Effector memory CD4-positive, alpha-beta T cell (primary cell): ENCODE results near the gene GNRHR.
"Not testable (repeated sequence)": the region's sequence is repeated elsewhere in the genome, so short reads cannot be mapped to it uniquely, and the experiment has no call there.

ENCODE experiments used
- DNase-seq, 3 donors: peaks; one replicate each; pipeline ENCODE4 v3.0.0-alpha.2; 2020
- H3K27ac ChIP-seq: 2 replicates; pipeline ENCODE4 v1.7.0; 2013; ENCODE audit warnings: mild to moderate bottlenecking, low read length, moderate library complexity; ENCODE audit not compliant: insufficient read depth, poor library complexity, severe bottlenecking
- H3K27me3 ChIP-seq: replicated peaks from 2 replicates; pipeline ENCODE4 v1.7.0; 2013; ENCODE audit warnings: mild to moderate bottlenecking, low read length; ENCODE audit not compliant: insufficient read depth, control insufficient read depth, poor library complexity, severe bottlenecking
- H3K36me3 ChIP-seq: 2 replicates; pipeline ENCODE4 v1.7.0; 2013; ENCODE audit warnings: mild to moderate bottlenecking, low read length, moderate library complexity; ENCODE audit not compliant: control insufficient read depth, insufficient read depth
- H3K4me1 ChIP-seq: 2 replicates; pipeline ENCODE4 v1.7.0; 2013; ENCODE audit warnings: low read length, mild to moderate bottlenecking; ENCODE audit not compliant: control insufficient read depth, insufficient read depth, poor library complexity, severe bottlenecking
- H3K4me3 ChIP-seq: 2 replicates; pipeline ENCODE4 v1.7.0; 2013; ENCODE audit warnings: low read length, low read depth, mild to moderate bottlenecking; ENCODE audit not compliant: insufficient read depth, poor library complexity, severe bottlenecking
- H3K9me3 ChIP-seq: 2 replicates; pipeline ENCODE4 v1.7.0; 2013; ENCODE audit warnings: mild to moderate bottlenecking, low read length, moderate library complexity; ENCODE audit not compliant: control insufficient read depth

The GNRHR gene

GRCh38 chr4:67718848-67719247 lies 35.3 kb downstream of the GNRHR start:
- H3K27ac ChIP-seq, result no peak overlapping the region
- H3K36me3 ChIP-seq, result peaks cover 6% of the 10 kb centered on the region
- H3K9me3 ChIP-seq, result no peaks in the 10 kb centered on the region
- H3K27me3 ChIP-seq, result no peaks in the 10 kb centered on the region
- H3K4me3 ChIP-seq, result no peak overlapping the region
- DNase-seq, result no peak
- H3K4me1 ChIP-seq, result no peaks in the 10 kb centered on the region

- Histone ChIP-seq H3K4me3 (no peak overlapping the region), H3K36me3 (peaks cover 9% of the 10 kb centered on the region), H3K27ac (no peak overlapping the region), H3K9me3 (no peaks in the 10 kb centered on the region), H3K27me3 (no peaks in the 10 kb centered on the region), H3K4me1 (no peaks in the 10 kb centered on the region)
- no peak for DNase-seq
Measured at GRCh38 chr4:67717586-67717985, 36.6 kb downstream of the GNRHR start.

- H3K4me3 ChIP-seq, result no peak overlapping the region
- no peak for DNase-seq
- no peak overlapping the region for H3K27ac ChIP-seq
- no peaks in the 10 kb centered on the region for H3K4me1 ChIP-seq
- no peaks in the 10 kb centered on the region for H3K27me3 ChIP-seq
- H3K36me3 ChIP-seq, result peaks cover 18% of the 10 kb centered on the region
- H3K9me3 ChIP-seq, result no peaks in the 10 kb centered on the region
Measured at GRCh38 chr4:67714955-67715354, 39.2 kb downstream of the GNRHR start.

- H3K27me3 ChIP-seq, result no peaks in the 10 kb centered on the region
- no peak overlapping the region for H3K4me3 ChIP-seq
- H3K27ac ChIP-seq, result no peak overlapping the region
- H3K9me3 ChIP-seq, result no peaks in the 10 kb centered on the region
- DNase-seq, result no peak
- peaks cover 18% of the 10 kb centered on the region for H3K36me3 ChIP-seq
- no peaks in the 10 kb centered on the region for H3K4me1 ChIP-seq
Measured at GRCh38 chr4:67714248-67714583, 40.0 kb downstream of the GNRHR start.

- Histone ChIP-seq H3K27me3 (no peaks in the 10 kb centered on the region), H3K36me3 (peaks cover 18% of the 10 kb centered on the region), H3K9me3 (no peaks in the 10 kb centered on the region), H3K4me3 (no peak overlapping the region), H3K27ac (no peak overlapping the region), H3K4me1 (no peaks in the 10 kb centered on the region)
- no peak for DNase-seq
Measured at GRCh38 chr4:67713529-67714247, 40.5 kb downstream of the GNRHR start.

- Histone ChIP-seq H3K27ac (no peak overlapping the region), H3K4me1 (no peaks in the 10 kb centered on the region), H3K36me3 (peaks cover 18% of the 10 kb centered on the region), H3K9me3 (no peaks in the 10 kb centered on the region), H3K27me3 (no peaks in the 10 kb centered on the region), H3K4me3 (no peak overlapping the region)
- no peak for DNase-seq
Measured at GRCh38 chr4:67712650-67713528, 41.3 kb downstream of the GNRHR start.

- Histone ChIP-seq H3K27me3 (no peaks in the 10 kb centered on the region), H3K4me1 (no peaks in the 10 kb centered on the region), H3K36me3 (peaks cover 18% of the 10 kb centered on the region), H3K4me3 (no peak overlapping the region), H3K27ac (no peak overlapping the region), H3K9me3 (no peaks in the 10 kb centered on the region)
- no peak for DNase-seq
Measured at GRCh38 chr4:67712000-67712625, 42.1 kb downstream of the GNRHR start.

GRCh38 chr4:67706682-67707081 lies 47.5 kb downstream of the GNRHR start:
- not testable (repeated sequence) for H3K27ac ChIP-seq, DNase-seq, H3K9me3 ChIP-seq, H3K4me1 ChIP-seq, H3K27me3 ChIP-seq, H3K4me3 ChIP-seq
- peaks cover 12% of the 10 kb centered on the region for H3K36me3 ChIP-seq

GRCh38 chr4:67704843-67705242 lies 49.3 kb downstream of the GNRHR start:
- Histone ChIP-seq H3K4me3 (no peak overlapping the region), H3K27me3 (no peaks in the 10 kb centered on the region), H3K4me1 (no peaks in the 10 kb centered on the region), H3K36me3 (no peaks in the 10 kb centered on the region), H3K9me3 (no peaks in the 10 kb centered on the region), H3K27ac (no peak overlapping the region)
- no peak for DNase-seq

GRCh38 chr4:67702166-67702565 lies 52.0 kb downstream of the GNRHR start:
- Histone ChIP-seq H3K4me3 (no peak overlapping the region), H3K27me3 (no peaks in the 10 kb centered on the region), H3K9me3 (no peaks in the 10 kb centered on the region), H3K36me3 (no peaks in the 10 kb centered on the region), H3K4me1 (peaks cover 4% of the 10 kb centered on the region), H3K27ac (no peak overlapping the region)
- no peak for DNase-seq
